Measurements from ENCODE around the gene TAS1R1. TPM values are rescaled to one million over a fixed set of nuclear protein-coding genes. Genes with fewer than 3 reads are reported as not detected.

The TAS1R1 gene
- total RNA-seq, 1 experiment from 2014 or later = not detected

Small RNA genes lying within 50 kb of the gene (small RNA-seq; reads per million reads assigned to genes)
- gene RNU6-731P = 0 reads per million in 2 experiments

Other genes with a start within 250 kb of the TAS1R1 start
- 125 and 132 TPM in 2 replicates for gene ACOT7, start 161.5 kb upstream of the TAS1R1 start, total RNA-seq (2014; rRNA removed; shearing (Covaris generic))
- 1.1 and 2.4 TPM in 2 replicates for gene HES2, start 135.4 kb upstream of the TAS1R1 start, total RNA-seq (2014; rRNA removed; shearing (Covaris generic))
- gene ESPN, start 130.5 kb upstream of the TAS1R1 start, total RNA-seq (2014; rRNA removed; shearing (Covaris generic)) = 0.40 and 0.96 TPM in 2 replicates
- 0.96 and 1.2 TPM in 2 replicates for gene TNFRSF25, start 89.1 kb upstream of the TAS1R1 start, total RNA-seq (2014; rRNA removed; shearing (Covaris generic))
- gene PLEKHG5, start 63.6 kb upstream of the TAS1R1 start, total RNA-seq (2014; rRNA removed; shearing (Covaris generic)) = 1.7 and 2.7 TPM in 2 replicates
- 23.4 and 25.1 TPM in 2 replicates for gene NOL9, start 794 bp upstream of the TAS1R1 start, total RNA-seq (2014; rRNA removed; shearing (Covaris generic))
- gene ZBTB48, start 24.7 kb downstream of the TAS1R1 start, total RNA-seq (2014; rRNA removed; shearing (Covaris generic)) = 12.2 and 12.8 TPM in 2 replicates
- 28.2 and 29.0 TPM in 2 replicates for gene KLHL21, start 47.6 kb downstream of the TAS1R1 start, total RNA-seq (2014; rRNA removed; shearing (Covaris generic))
- gene PHF13, start 58.4 kb downstream of the TAS1R1 start, total RNA-seq (2014; rRNA removed; shearing (Covaris generic)) = 7.1 and 7.4 TPM in 2 replicates
- gene THAP3, start 69.6 kb downstream of the TAS1R1 start, total RNA-seq (2014; rRNA removed; shearing (Covaris generic)) = 20.8 and 22.6 TPM in 2 replicates
- gene DNAJC11, start 146.5 kb downstream of the TAS1R1 start, total RNA-seq (2014; rRNA removed; shearing (Covaris generic)) = 40.9 and 48.1 TPM in 2 replicates
- gene CAMTA1, start 230.1 kb downstream of the TAS1R1 start, total RNA-seq (2014; rRNA removed; shearing (Covaris generic)) = 47.4 and 52.5 TPM in 2 replicates